Inflammatory macrophage (primary cell): Measurements from ENCODE around the gene ARL14EP.

ENCODE experiments used
- DNase-seq, 2 donors: peaks; one replicate each; pipeline ENCODE4 v3.0.0-alpha.2; 2020 to 2022

Gene ARL14EP

GRCh38 chr11:30381879-30382278, 59.0 kb downstream of the ARL14EP start:
- DNase-seq = no peak
